H1 (cell line): ENCODE measurements around the gene ORC2.

ENCODE experiments used
- GABPA ChIP-seq: IDR thresholded peaks from 2 replicates; pipeline ENCODE4 v1.6.1; 2011; ENCODE audit warnings: mild to moderate bottlenecking, low read length, moderate library complexity, borderline replicate concordance; ENCODE audit not compliant: insufficient read depth
- POLR2A ChIP-seq, 2 experiments: IDR thresholded peaks; 1 replicate in 1 of 2; 2 replicates in 1 of 2; pipeline ENCODE4 v1.6.1; 2011; ENCODE audit warnings: low read depth in 2 of 2, low read length in 2 of 2, mild to moderate bottlenecking in 2 of 2; ENCODE audit errors: control extremely low read depth in 1 of 2
- POLR2AphosphoS5 ChIP-seq: IDR thresholded peaks from 2 replicates; pipeline ENCODE4 v1.6.1; 2011; ENCODE audit warnings: low read depth, low read length
- RAD21 ChIP-seq, 2 experiments: IDR thresholded peaks in 1 of 2; conservative IDR thresholded peaks in 1 of 2; 2 replicates each; pipeline ENCODE4 v1.6.1; 2011; ENCODE audit warnings: low read depth in 2 of 2, low read length in 2 of 2, improper control_type of control experiment in 1 of 2, inconsistent platforms in 1 of 2, mild to moderate bottlenecking in 1 of 2, moderate library complexity in 1 of 2
- SP1 ChIP-seq: IDR thresholded peaks from 2 replicates; pipeline ENCODE4 v1.6.1; 2011; ENCODE audit warnings: low read depth, low read length
- SP4 ChIP-seq: IDR thresholded peaks from 2 replicates; pipeline ENCODE4 v1.6.1; 2012; ENCODE audit warnings: low read length, inconsistent platforms
- TEAD4 ChIP-seq: IDR thresholded peaks from 2 replicates; pipeline ENCODE4 v1.6.1; 2012; ENCODE audit warnings: low read depth, low read length, inconsistent platforms, mixed read lengths
- YY1 ChIP-seq: IDR thresholded peaks from 2 replicates; pipeline ENCODE4 v1.6.1; 2011; ENCODE audit warnings: low read depth, mild to moderate bottlenecking, low read length
- ZNF274 ChIP-seq: IDR thresholded peaks from 2 replicates; pipeline ENCODE4 v1.7.0; 2012; ENCODE audit warnings: low read length, borderline replicate concordance; ENCODE audit errors: extremely low read depth
- TF ChIP-seq, protein P1 (sequence below), 3 experiments: IDR thresholded peaks; 1 replicate in 2 of 3; 2 replicates in 1 of 3; pipeline versions ENCODE4 v1.5.1 to v1.6.1; 2011; ENCODE audit warnings: low read length in 3 of 3, mild to moderate bottlenecking in 3 of 3, inconsistent platforms in 2 of 3, low read depth in 1 of 3, moderate library complexity in 1 of 3; ENCODE audit not compliant: insufficient read depth in 1 of 3; ENCODE audit errors: control extremely low read depth in 1 of 3

GRCh38 chr2:200964498-200964897 lies 1.0 kb upstream of the ORC2 start:
- TF ChIP-seq, protein P1, sequence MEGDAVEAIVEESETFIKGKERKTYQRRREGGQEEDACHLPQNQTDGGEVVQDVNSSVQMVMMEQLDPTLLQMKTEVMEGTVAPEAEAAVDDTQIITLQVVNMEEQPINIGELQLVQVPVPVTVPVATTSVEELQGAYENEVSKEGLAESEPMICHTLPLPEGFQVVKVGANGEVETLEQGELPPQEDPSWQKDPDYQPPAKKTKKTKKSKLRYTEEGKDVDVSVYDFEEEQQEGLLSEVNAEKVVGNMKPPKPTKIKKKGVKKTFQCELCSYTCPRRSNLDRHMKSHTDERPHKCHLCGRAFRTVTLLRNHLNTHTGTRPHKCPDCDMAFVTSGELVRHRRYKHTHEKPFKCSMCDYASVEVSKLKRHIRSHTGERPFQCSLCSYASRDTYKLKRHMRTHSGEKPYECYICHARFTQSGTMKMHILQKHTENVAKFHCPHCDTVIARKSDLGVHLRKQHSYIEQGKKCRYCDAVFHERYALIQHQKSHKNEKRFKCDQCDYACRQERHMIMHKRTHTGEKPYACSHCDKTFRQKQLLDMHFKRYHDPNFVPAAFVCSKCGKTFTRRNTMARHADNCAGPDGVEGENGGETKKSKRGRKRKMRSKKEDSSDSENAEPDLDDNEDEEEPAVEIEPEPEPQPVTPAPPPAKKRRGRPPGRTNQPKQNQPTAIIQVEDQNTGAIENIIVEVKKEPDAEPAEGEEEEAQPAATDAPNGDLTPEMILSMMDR (IDR thresholded peaks at IDR 0.05; ENCODE audit: control extremely low read depth in 1 of 3, insufficient read depth in 1 of 3, low read depth in 1 of 3, low read length in 3 of 3): no peak
- TF ChIP-seq POLR2AphosphoS5 (no peak), SP4 (no peak), POLR2A (IDR thresholded peaks at IDR 0.05; ENCODE audit: control extremely low read depth in 1 of 2, low read depth in 2 of 2, low read length in 2 of 2) (no peak), RAD21 (IDR thresholded peaks at IDR 0.05 in 1 of 2, conservative IDR thresholded peaks at IDR 0.05 in 1 of 2; ENCODE audit: low read depth in 2 of 2, low read length in 2 of 2) (no peak), GABPA (no peak), SP1 (no peak), ZNF274 (no peak), YY1 (no peak), TEAD4 (no peak)
